ENCODE measurements around the gene LRRK1.

Gene LRRK1

DNA sequence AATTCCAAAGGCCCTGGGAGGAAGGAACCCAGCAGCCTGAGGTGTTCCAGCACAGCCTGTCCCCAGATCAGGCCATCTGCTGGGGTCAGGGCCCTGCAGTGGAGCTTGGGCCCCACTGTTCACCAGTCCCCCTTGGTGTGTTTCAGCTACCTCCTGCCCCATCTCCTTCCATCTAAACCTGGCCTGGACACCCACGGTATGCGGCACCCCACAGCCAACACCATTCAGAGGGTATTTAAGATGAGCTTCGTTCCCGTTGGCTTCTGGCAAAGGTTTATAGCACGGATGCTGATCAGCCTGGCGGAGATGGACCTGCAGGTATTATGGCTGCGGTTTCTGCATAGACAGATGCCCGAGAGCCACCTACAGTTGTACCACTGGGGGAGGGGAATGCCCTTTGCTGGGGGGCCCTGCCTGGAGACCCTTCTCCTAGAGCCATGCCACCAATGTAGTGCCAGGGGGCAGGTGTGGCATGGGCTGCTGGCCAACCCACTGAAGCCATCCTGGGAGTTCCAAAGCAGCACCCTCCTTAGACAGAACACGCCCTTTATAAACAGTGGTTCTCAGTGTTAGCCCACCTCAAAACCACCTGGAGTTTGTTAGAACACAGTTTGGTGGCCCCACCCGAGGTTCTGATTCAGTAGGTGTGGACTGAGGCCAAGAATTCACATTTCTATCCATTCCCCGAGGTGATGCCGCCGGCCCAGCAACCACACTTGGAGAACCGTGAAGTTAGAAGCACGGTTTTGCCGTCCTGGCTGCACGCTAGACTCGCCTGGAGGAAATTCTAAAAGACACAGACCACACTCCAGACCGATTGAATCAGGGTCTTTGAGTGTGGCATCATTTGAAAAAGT, 126.9 kb downstream of the LRRK1 start:
- DNase-seq: peak in 1 of 2 donors; percentile 3

DNA sequence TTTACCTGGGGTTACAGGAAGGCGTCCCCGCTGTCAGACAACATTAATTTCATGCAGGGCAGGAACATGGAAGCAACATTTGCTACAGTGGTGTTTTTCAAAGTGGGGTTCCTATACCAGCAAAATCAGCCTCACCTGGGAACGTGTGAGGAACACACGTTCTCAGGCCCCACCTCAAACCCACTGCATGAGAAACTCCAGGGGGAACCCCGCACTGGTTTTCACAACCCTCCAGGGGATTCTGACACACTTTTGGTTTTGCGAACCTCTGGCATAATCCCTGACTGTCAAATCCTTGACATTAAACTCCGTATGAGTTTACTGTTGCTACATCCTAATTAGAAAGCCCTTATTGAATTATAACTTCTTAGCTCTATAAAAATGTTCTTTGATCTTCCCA, 127.7 kb downstream of the LRRK1 start:
- peak in 1 of 2 donors; percentile 7 for DNase-seq

DNA sequence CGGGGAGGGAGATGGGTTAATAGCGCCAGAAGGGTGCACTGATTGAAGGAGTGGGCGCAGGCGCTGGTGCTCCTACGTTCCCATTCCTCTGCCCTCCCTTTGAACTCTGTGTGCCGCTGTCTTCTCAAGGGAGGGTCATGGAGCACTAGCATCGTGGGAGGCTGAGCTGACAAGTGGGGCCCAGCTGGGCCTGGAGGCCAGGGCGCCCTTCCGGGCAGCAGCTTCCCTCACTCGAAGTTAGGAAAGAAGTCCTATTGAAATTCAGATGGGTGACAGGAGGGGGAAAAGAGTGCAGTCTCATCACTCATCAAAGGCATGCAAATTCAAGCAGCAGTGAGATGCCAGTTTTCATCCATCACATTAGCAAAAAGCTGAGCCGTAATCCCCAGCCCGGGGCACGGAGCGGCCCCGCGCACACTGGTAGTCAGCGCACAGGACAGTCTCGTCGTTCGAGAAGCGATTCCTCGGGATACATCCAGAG, 128.2 kb downstream of the LRRK1 start:
- DNase-seq: peak in 1 of 2 donors; percentile 11

DNA sequence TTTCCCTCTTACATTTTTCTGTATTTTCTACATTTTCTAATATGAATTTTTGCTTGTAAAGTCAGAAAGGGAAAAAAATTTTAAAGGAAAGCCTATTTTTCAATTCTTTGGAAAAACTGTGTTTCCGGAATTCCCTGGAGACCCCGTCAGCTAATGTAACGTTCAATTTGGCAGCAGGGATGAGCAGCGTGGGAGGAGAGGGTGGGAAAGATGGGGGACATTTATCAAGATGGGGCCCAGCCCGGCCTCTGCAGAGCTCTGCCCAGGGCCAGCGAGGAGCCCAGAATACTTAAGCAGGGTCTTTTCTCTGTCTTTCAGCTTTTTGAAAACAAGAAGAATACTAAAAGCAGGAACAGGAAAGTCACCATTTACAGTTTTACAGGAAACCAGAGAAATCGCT, 129.0 kb downstream of the LRRK1 start:
- no peak for DNase-seq

DNA sequence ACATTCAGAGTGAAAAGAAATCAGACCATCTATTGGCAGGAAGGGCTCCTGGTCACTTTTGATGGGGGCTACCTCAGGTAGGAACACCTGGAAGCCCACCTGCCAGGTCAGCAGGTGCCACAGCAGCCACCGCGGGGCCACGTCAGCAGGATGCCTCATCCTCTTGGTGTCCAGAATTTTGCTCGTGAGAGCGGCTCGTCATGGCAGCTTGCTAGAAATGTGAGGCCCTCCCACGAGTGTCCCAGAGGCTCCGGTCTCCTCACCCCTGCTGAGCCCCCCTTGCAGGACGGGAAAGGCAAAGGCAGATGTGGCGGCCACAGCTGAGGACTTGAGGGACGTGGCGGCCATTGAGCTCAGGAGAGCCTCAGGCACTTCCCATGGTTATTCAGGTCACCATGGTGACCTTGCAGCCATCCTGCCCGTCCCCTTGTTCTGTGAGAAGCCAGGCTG, 129.4 kb downstream of the LRRK1 start:
- peak in 1 of 2 donors; percentile 9 for DNase-seq

DNA sequence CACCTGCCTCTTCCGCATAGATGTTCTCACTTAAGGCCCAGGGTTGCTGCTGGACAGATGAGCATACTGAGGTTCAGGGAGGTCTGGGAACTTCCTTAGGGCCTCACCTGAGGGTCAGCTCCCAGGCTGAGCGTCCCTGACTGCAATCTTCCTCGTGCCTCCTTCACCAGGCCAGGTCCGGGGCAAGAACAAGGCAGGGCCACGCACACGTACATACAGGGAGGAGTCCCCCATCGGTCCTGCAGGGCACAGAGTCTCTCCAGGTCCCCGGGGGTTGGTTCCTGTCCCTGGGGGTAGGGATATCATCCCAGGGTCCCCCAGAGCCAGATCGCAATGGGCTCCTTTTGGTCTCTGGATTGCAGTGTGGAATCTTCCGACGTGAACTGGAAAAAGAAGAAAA, 130.1 kb downstream of the LRRK1 start:
- DNase-seq: no peak

DNA sequence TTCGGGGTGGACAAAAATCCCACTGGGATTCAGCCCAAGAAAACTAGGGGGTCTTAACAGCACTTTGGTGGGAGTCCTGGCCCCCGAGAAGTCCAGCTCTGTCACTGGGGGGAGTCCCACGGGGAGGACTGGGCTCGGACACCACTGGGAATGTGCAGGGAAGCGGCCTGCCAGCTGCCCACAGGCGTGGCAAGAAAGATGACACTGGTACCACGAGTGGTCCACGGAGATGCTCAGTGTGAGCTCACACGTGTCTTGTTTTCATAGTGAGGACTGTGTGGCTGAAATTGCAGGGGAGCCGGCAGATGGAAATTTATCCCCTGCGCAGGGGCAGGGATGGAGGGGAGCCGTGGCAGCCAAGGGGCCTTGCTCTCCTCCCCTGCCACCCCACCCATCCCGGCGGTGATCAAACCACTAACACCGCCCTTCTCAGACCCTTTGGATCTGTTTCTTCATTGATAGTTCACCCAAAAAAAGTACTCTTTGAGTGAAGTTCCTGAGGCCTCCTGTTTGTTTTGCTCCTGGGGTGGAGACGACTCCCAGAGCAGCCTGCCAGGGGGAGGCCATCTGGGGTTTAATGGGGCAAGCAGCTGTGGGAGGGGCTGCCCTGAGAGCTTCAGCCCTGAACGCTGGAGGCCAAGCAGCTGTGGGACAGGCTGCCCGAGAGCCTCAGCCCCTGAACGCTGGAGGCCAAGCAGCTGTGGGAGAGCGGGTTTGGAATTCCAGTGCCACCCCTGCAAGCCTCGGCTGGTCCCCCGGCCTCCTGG, 130.9 kb downstream of the LRRK1 start:
- DNase-seq: no peak

DNA sequence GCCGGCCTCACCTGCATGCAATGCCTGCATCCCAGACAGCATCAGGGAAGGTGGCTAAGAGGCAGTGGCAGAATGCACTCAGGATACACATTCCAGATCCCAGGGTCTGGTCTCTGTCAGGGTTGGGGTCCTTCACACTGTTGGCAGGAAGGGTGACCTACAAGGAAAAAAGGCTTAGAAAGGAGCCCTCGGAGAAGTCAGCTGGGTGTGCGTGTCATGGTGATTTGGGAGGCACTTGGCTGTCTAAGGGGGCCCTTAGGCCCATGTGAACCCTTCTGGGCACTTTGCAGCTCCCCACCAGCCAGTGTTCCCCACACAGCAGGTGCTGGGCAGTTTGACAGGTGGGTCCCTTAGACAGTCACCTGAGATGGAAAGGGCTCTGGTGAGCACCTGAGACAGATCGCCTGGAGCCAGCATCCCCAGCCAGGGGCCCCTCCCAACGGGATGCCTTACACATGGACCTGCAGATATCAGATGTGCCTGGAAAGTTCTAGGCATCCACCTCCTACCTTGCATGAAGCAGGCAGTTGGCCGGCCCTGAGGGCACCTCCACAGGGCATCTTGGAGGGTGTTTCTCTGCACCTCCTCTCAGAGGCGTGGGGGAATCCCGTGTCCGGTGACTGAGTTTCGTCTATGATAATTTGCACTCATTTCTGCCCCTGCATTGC, 131.6 kb downstream of the LRRK1 start:
- DNase-seq: no peak

DNA sequence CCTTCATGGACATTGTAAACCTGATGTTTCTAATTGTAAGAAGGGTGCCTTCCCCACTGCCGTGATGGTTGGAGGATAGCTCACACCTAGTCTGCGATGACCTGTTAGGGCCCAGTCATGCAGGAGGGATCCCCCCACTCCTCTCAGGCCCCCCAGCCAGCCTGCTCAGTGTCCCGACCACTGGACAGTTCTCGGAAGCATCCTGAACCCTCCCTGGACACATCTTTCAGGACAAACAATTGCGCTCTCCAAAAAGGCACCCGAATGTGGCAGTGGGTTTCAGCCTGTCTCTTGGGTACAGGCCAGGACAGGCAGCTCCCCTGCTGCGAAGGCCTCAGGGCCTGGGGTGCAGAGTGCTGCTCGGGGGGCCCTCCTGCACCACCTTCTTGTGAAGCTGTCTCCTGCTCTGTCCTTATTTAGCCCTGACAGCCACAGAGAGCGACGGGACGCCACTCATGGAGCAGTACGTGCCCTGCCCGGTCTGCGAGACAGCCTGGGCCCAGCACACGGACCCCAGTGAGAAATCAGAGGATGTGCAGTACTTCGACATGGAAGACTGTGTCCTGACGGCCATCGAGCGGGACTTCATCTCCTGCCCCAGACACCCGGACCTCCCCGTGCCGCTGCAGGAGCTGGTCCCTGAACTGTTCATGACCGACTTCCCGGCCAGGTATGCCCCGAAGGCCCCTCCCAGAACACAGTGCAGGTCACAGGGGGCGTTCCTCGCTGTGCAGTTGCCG, 132.3 kb downstream of the LRRK1 start:
- DNase-seq: no peak

DNA sequence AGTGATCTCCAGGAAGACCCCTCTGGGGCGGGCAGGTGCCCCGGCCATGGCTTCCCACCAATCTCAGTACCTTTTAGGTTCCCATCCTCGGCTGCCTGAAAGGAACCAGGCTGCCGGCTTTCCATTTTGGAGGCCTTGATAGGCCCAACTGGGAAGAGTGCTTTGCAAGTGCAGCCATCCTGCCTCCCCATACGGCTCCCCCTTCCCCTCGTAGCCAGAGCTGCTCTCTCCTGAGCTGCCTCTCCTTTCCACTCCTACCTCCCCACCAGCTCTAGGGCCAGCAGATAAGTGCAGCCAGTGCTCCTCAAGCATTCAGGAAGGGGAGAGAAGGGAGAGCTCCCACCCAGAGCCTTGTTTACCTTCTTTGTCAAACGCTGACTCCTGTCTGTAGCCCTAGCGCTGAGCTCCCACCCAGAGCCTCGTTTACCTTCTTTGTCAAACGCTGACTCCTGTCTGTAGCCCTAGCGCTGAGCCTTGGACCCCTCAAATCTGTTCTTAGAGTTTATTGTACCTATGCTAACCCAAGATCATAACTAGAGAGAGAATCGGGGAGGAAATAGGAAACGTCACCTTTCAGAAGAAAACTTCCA, 133.0 kb downstream of the LRRK1 start:
- no peak for DNase-seq

DNA sequence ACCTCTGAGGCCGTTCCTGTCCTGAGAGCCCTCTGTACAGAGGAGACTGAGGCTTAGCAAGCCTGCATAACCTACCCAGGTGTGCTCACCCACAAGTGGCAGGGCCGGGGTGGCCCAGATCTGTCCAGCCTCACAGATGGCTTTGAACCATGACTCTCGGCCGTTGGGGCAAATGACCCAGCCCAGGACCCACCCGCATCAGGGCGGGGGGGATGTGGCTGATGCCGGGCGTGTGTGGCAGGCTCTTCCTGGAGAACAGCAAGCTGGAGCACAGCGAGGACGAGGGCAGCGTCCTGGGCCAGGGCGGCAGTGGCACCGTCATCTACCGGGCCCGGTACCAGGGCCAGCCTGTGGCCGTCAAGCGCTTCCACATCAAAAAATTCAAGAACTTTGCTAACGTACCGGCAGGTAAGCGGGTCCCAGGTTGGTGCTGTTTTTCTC, 133.5 kb downstream of the LRRK1 start:
- no peak for DNase-seq

DNA sequence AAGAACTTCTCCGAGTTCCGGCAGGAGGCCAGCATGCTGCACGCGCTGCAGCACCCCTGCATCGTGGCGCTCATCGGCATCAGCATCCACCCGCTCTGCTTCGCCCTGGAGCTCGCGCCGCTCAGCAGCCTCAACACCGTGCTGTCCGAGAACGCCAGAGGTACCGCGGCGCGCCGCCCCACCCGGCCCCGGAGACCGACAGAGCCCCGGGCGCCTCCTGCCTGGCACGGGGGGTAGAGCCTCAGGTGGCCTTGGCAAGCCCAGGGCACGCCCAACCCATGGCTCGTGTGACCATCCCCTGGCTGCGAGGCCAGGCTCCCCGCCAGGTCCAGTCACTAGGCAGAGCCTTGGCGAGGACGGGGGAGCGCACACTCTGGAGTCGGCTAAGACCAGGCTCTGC, 134.1 kb downstream of the LRRK1 start:
- no peak for DNase-seq

DNA sequence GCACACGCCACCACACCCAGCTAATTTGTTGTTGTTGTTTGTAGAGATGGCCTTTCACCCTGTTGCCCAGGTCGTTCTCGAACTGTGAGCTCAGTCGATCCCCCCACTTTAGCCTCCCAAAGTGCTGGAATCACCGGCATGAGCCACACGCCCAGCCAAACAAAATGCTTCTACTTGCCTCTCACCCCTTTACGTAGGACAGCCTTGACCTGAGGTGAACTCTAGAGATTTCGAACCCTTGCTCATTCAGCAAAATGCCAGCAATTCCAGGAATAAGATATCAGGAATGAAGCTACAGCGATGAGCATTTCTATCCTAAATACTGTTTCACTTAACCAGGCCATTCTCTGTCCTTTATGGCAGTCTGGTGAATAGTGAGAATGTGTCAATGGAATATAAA, 135.0 kb downstream of the LRRK1 start:
- DNase-seq: no peak

DNA sequence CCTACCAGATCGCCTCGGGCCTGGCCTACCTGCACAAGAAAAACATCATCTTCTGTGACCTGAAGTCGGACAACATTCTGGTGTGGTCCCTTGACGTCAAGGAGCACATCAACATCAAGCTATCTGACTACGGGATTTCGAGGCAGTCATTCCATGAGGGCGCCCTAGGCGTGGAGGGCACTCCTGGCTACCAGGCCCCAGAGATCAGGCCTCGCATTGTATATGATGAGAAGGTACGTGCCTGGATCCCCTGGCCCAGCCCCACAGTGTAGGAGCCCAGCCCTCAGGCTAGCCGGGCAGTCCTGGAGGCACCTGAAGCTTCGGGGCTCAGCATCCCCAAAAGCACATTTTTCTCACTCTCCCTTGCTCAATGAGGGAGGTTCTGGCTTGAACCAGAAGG, 135.8 kb downstream of the LRRK1 start:
- DNase-seq: no peak

DNA sequence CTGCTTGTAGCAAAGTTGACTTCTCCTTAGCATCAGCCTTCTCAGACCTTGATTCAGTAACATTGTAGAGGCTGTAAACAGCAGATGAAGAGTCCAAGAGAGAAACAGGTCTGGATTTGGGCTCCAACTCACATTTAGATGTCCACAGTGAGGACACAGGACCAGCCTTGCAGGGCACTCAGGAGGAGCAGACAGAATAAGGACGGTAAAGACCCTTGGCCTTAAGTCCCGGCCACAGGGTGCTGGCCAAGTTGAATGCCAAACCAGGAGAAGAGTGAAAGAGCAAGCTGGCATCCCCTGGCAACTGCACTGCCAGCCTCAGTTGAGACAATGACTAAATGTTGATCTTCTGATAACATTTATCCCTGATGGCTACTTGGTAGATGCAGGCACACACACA, 136.3 kb downstream of the LRRK1 start:
- no peak for DNase-seq

DNA sequence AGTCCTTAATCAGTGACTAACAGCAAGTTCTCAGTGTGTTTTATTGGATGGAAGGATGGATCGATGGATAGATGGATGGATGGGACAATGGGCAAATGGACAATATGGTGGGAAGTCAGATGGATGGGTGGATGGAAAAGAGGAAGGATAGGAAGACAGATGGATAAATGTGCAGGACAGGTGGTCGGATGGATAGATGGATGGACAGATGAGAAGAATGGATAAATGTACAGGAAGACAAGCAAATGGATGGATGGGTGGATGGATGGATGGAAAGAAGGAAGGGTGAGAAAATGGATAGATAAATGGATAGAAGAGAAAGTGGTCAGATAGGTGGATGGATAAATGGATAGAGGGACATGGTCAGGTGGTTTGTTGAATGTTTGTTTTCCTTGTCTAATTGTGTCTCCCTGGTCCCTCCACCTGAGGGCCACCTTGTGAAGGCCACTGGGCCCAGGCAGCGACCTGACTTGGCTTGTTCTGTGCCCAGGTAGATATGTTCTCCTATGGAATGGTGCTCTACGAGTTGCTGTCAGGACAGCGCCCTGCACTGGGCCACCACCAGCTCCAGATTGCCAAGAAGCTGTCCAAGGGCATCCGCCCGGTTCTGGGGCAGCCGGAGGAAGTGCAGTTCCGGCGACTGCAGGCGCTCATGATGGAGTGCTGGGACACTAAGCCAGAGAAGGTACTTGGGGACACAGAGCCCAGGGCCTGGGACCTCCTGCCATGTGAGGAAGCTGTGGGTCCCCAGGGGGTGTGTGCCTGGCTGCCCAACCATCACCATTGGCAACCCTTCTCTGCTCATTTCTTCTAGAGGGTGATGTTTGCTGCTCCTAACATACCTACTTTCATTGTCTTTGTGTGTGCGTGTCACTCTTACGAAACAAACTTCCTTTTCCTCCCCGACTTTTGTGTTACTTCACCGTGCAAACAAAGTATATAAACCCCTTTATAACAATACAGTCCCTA, 137.5 kb downstream of the LRRK1 start:
- no peak for DNase-seq

DNA sequence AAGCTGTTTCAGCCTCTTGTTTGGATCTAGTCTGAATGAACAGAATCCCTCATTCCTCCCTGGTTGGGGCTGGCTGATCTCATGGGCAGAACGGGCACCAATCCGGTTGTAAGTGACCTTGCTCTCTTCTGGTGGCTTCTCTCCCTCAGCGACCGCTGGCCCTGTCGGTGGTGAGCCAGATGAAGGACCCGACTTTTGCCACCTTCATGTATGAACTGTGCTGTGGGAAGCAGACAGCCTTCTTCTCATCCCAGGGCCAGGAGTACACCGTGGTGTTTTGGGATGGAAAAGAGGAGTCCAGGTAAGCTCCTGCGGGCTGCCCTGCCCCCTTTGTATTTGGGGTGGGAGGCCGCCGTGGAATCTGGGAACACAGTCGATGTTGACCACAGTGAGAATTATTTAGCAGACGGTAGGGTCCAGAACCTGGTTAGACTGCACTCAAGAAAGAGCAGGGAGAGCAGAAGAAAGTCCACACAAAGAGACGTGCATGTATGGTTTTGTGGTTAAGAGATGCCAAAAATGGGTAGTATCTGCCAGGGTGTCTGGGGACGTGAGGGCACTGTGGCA, 138.8 kb downstream of the LRRK1 start:
- no peak for DNase-seq

DNA sequence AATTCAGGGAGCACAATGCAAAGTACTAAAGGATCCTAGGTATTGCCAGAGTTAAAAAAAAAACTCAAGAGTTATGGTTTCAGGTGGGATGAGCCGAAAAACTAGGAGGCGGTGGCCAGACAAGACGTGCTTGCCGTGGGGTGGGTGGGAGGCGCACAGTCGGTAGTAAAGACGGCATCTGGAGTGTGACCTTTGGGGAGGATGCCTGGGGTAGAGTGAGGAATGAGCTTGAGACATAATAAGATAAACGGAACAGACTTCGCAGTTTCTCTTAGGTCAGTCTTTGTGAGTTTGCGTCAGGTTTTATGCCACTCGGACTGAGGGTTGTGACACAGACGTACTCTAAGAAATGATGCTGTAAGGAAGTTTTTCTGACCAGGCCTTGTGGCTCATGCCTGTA, 139.6 kb downstream of the LRRK1 start:
- DNase-seq: no peak

DNA sequence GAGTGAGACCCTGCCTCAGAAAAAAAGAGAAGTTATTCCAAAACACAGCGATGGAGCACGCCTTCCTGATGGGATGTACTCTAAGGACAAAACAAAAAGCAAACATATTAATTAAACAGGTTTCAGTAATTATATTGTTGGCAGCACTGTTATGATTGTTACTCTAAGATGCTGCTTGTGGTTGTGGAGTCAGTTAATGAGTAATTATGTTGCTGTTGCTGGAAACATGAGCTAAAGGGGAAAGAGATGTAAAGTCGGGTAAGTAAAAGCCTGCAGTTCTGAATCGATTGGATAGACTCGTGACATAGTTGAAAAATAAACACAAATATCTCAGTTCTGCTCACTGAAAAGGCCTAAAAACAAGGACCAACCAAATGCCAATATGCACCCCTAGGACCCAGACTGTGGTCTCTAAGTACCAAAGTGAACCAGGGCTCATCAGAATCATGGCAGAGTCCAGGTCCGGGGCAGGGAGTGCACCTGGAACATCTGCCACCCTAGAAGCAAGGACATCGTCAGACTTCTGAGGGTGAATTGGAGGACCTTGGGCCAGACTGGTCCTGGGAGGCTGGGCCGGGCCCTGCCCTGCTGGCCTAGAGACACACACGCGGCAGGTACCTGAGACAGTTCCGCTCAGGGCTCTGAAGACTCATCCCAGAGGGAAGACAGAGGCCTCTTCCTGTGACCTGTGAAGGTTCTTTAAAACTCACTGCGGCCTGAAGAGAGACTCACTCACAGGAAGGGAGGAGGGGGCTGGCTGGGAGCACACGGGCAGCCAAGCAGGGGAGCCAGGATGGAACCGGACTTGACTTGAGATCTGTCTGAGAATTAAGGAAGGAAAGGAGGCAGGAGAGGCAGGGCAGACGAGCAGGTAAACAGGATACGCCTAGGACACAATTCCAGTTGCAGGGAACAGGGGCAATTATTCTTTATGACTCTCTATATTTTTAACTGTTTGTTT, 140.5 kb downstream of the LRRK1 start:
- no peak for DNase-seq

Data from CD4-positive, alpha-beta T cell treated with Interleukin-4 for 1 hour (primary cell).